ENCODE data around the gene FPR2.

Gene FPR2

DNA sequence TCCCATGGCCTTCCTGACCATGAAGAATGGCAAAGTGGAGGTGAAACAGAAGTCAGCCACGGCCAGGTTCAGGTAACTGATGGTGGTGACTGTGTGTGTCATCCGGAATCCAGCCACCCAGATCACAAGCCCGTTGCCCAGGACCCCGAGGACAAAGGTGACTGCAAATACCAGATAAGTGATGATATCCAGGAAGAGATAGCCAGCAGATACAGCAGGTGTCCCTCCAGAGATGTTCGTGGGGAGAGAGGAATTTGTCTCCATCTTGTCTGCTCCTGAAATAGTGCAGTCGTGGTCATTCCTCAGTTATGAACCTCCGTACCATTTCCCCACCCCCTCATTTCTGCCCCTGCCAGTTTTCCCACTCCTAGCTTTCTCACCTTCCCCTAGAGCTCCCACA, 14.2 kb upstream of the FPR2 start:
- Histone ChIP-seq H3K27me3 (ENCODE audit: low read depth, low read length) (no peaks in the 10 kb centered on the region; the same call in 1 of the 2 replicates), H3K4me3 (ENCODE audit: low read length) (no peak overlapping the region), H3K4me2 (ENCODE audit: low read length) (no peak overlapping the region), H3K9me3 (ENCODE audit: insufficient read depth, low read length) (no peaks in the 10 kb centered on the region), H3K79me2 (ENCODE audit: low read length) (no peaks in the 10 kb centered on the region), H4K20me1 (ENCODE audit: insufficient read depth, low read length) (no peaks in the 10 kb centered on the region), H2AFZ (ENCODE audit: low read depth, low read length) (no peak overlapping the region), H3K36me3 (replicated peaks; ENCODE audit: low read depth, low read length) (no peaks in the 10 kb centered on the region), H3K27ac (ENCODE audit: low read length) (no peak overlapping the region), H3K9ac (ENCODE audit: low read length) (no peak overlapping the region), H3K4me1 (ENCODE audit: low read length) (peaks cover 3% of the 10 kb centered on the region)
- no peak for TF ChIP-seq EZH2phosphoT487 (IDR thresholded peaks at IDR 0.05; ENCODE audit: low read depth)
- TF ChIP-seq, protein P1, sequence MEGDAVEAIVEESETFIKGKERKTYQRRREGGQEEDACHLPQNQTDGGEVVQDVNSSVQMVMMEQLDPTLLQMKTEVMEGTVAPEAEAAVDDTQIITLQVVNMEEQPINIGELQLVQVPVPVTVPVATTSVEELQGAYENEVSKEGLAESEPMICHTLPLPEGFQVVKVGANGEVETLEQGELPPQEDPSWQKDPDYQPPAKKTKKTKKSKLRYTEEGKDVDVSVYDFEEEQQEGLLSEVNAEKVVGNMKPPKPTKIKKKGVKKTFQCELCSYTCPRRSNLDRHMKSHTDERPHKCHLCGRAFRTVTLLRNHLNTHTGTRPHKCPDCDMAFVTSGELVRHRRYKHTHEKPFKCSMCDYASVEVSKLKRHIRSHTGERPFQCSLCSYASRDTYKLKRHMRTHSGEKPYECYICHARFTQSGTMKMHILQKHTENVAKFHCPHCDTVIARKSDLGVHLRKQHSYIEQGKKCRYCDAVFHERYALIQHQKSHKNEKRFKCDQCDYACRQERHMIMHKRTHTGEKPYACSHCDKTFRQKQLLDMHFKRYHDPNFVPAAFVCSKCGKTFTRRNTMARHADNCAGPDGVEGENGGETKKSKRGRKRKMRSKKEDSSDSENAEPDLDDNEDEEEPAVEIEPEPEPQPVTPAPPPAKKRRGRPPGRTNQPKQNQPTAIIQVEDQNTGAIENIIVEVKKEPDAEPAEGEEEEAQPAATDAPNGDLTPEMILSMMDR (IDR thresholded peaks at IDR 0.05; ENCODE audit: low read depth, low read length): no peak

GRCh38 chr19:51749979-51750378, 11.0 kb upstream of the FPR2 start:
- H3K27ac ChIP-seq (ENCODE audit: low read length): no peak overlapping the region
- H3K4me3 ChIP-seq (ENCODE audit: low read length): no peak overlapping the region
- peaks cover 7% of the 10 kb centered on the region for H3K4me1 ChIP-seq (ENCODE audit: low read length)
- H3K4me2 ChIP-seq (ENCODE audit: low read length): no peak overlapping the region
- no peaks in the 10 kb centered on the region for H3K9me3 ChIP-seq (ENCODE audit: insufficient read depth, low read length)
- H4K20me1 ChIP-seq (ENCODE audit: insufficient read depth, low read length): no peaks in the 10 kb centered on the region
- no peaks in the 10 kb centered on the region for H3K79me2 ChIP-seq (ENCODE audit: low read length)
- no peaks in the 10 kb centered on the region; the same call in 1 of the 2 replicates for H3K27me3 ChIP-seq (ENCODE audit: low read depth, low read length)
- H3K36me3 ChIP-seq (replicated peaks; ENCODE audit: low read depth, low read length): no peaks in the 10 kb centered on the region
- H2AFZ ChIP-seq (ENCODE audit: low read depth, low read length): no peak overlapping the region
- TF ChIP-seq EZH2phosphoT487 (IDR thresholded peaks at IDR 0.05; ENCODE audit: low read depth): no peak
- TF ChIP-seq, protein P1 (IDR thresholded peaks at IDR 0.05; ENCODE audit: low read depth, low read length): no peak
- no peak overlapping the region for H3K9ac ChIP-seq (ENCODE audit: low read length)

DNA sequence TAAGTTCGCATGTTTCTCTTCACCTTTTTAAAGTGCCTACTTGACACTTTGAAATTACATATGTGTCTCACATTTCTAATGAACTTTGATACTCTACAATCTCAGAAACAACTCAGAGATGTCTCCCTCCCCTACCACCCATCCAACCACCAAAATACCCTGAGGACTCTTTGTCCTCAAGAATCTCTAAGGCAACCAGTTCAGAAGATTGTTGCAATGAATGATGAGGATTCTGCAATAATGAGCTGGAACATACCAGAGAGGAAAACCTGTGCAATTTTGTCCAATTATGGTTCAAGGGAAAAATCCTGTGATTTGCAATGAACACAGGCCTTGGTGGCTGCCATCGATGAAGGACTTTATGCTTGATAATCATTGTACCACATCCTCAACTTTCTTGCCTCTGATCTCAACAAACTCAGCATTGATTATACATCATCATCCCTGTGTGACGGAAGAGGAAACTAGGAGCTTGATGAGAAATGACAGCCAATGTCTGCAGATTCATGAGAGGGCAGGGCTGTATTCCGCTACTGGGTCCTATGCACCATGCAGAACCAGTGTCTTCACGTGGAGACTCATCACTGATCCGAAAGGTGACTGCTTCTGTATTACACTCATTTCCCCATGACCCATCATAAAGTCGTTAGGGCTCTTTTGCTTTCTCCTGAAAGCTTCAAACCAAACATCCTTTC, 10.4 kb upstream of the FPR2 start:
- Histone ChIP-seq H3K9me3 (ENCODE audit: insufficient read depth, low read length) (no peaks in the 10 kb centered on the region), H4K20me1 (ENCODE audit: insufficient read depth, low read length) (no peaks in the 10 kb centered on the region), H3K4me3 (ENCODE audit: low read length) (no peak overlapping the region), H2AFZ (ENCODE audit: low read depth, low read length) (no peak overlapping the region), H3K9ac (ENCODE audit: low read length) (no peak overlapping the region), H3K4me2 (ENCODE audit: low read length) (no peak overlapping the region), H3K27me3 (ENCODE audit: low read depth, low read length) (peaks cover 3% of the 10 kb centered on the region; the same call in 1 of the 2 replicates), H3K27ac (ENCODE audit: low read length) (no peak overlapping the region), H3K36me3 (replicated peaks; ENCODE audit: low read depth, low read length) (no peaks in the 10 kb centered on the region), H3K4me1 (ENCODE audit: low read length) (peaks cover 7% of the 10 kb centered on the region), H3K79me2 (ENCODE audit: low read length) (no peaks in the 10 kb centered on the region)
- TF ChIP-seq EZH2phosphoT487 (IDR thresholded peaks at IDR 0.05; ENCODE audit: low read depth): no peak
- TF ChIP-seq, protein P1 (IDR thresholded peaks at IDR 0.05; ENCODE audit: low read depth, low read length): no peak

- Histone ChIP-seq H3K9ac (ENCODE audit: low read length) (no peak within 1 kb of the TSS), H3K4me2 (ENCODE audit: low read length) (no peak within 1 kb of the TSS), H2AFZ (ENCODE audit: low read depth, low read length) (no peak within 1 kb of the TSS), H3K27me3 (ENCODE audit: low read depth, low read length) (peaks cover 3% of the 10 kb centered on the region; the same call in 1 of the 2 replicates), H3K79me2 (ENCODE audit: low read length) (no peaks in the 10 kb centered on the region), H3K4me3 (ENCODE audit: low read length) (no peak within 1 kb of the TSS), H3K36me3 (replicated peaks; ENCODE audit: low read depth, low read length) (no peaks in the 10 kb centered on the region), H3K9me3 (ENCODE audit: insufficient read depth, low read length) (no peaks in the 10 kb centered on the region), H3K4me1 (ENCODE audit: low read length) (peaks cover 7% of the 10 kb centered on the region), H3K27ac (ENCODE audit: low read length) (no peak within 1 kb of the TSS), H4K20me1 (ENCODE audit: insufficient read depth, low read length) (no peaks in the 10 kb centered on the region)
- TF ChIP-seq, protein P1 (IDR thresholded peaks at IDR 0.05; ENCODE audit: low read depth, low read length): no peak
- no peak for TF ChIP-seq EZH2phosphoT487 (IDR thresholded peaks at IDR 0.05; ENCODE audit: low read depth)
Observed at GRCh38 chr19:51751655-51752054, 9.3 kb upstream of the FPR2 start, which contains the start of gene FPR1. Gene FPR1, minus strand, starts transcription at chr19:51751878. Its CDS starts 4,884 bp downstream, at chr19:51746994.
